AG20443 (cell line): ENCODE data around the gene ALPL.

Experiments
- DNase-seq: peaks from one replicate; pipeline ENCODE4 v3.0.0; 2012; ENCODE audit warnings: low spot score, mixed read lengths

The ALPL gene

DNA sequence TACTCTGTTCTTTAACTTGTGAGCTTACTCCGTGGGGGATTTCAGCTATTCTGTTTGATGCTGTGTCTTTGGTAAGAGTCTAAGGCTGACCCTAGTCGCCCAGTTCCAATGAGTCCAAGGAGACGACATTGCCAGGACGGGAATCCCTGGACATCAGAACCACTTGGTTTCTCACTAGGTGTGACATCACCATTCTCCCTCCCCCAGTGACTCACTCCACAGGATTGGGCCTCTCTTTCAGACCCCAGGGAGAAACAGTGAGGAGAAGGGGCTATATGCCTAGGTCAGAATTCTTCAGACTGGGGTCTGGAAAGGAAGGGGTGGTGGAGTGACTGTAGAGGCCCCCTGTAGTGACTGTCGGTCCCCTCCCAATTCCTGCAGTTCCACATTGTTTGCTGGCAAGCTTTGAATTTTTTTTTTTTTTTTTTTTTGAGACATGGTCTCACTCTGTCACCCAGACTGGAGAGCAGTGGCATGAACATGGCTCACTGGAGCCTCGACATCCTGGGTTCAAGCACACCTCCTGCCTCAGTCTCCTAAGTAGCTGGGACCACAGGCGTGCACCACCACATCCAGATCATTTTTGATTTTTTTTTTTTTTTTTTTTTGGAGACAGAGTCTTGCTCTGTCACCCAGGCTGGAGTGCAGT is 21.3 kb downstream of the ALPL start:
- DNase-seq, result no peak

DNA sequence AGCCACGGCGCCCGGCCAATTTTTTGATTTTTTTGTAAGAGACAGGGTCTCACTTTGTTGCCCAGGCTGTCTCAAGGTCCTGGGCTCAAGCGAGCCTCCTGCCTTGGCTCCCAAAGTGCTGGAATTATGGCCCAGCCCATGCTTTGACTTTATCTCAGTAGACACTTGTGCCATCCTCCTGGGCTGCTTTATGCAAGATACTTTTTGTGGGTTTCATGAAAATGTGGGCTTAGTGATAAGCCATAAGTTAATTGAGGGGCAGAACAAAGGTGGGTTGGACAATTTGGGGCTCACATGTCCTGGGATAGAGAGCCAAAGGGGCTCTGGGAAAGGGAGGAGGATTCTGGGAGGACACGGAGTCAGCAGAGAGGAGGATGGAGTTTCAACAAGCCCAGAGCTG is 22.0 kb downstream of the ALPL start:
- no peak for DNase-seq

DNA sequence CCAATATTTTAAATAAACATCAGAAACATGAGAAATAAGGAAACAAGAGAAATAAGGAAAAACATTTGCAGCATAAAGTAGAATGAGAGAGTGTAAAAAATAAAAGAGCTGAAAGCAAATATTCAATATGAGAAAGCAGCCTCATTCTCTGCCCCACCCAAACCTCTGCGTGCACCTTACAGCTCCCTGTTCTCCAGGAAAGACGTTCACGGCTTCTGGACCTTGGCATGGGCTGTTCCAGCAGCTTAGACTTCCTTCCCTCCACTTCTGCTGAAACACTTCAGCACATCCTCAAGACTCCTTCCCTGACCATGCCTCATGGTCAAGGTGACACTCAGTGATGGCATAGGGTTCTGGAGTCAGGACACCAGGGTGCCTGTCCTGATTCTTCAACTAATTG is 23.3 kb downstream of the ALPL start:
- no peak for DNase-seq

DNA sequence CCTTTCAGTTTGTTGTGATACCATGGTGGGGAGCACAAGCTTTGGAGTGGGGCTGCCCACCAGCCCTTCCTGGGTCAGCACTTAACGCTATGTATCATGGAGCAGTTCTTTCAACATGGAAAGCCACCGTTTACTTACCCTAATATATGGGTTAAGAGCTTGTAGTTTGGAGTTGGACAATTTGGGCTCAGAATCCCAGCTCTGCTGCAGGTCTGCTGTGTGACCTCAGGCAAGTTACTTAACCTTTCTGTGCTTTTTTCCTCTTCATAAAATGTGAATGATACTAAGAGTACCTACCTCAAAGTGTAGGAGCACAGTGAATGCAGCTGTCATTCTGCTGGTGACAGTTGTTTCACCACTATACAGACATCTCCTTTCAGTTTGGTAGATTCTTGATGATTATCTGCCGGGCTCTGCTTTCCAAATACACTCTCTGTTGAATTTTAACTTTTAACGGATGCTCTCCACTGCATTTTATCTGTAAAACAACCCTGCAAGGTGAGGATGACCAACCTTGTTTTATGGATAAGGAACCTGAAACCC is 23.8 kb downstream of the ALPL start:
- DNase-seq, result no peak

DNA sequence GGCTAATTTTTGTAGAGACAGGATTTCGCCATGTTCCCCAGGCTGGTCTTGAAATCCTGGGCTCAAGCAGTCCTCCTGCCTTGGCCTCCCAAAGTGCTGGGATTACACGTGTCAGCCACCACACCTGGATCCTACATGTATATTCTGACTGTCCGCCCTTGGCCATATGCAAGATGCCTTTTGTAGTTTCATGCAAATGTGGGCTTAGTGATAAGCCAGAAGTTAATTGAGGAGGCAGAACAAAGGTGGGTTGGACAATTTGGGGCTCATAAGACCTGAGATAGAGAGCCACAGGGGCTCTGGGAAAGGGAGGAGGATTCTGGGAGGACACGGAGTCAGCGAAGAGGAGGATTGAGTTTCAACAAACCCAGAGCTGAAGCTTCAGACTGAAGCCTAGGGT is 24.9 kb downstream of the ALPL start:
- no peak for DNase-seq

DNA sequence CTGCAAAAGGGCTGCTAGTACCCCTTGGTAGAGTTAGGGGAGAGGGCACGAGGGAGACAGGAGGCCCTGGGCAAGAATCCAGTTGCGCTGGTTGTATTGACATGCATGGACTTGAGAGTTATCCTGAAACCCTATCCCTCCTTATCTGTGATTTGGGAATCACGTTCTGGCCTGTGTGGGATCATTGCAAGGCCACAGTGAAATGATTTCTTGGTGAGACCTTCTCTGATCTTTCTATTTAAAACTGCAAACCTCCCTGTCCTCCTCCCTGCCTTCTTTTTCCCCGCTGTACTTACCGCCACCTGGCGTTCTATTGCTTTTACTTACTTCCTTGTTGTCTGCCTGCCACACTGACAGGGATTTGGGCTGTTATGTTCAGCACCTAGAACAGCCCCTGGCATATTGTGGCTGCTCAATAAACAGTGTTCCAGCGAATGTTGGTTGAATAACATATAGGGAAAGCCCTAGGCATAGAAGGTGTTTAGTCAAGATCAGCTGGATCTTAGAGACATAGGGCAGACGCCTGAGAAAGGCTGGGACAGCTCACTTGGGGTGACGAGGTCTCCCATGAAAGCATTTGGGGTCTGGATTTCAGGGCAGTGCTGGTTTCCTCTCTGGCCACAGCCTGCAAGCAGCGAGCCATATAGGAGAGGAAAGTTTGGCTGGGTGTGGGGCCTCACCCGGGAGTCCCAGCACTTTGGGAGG is 25.6 kb downstream of the ALPL start:
- DNase-seq, result peak; percentile 60

DNA sequence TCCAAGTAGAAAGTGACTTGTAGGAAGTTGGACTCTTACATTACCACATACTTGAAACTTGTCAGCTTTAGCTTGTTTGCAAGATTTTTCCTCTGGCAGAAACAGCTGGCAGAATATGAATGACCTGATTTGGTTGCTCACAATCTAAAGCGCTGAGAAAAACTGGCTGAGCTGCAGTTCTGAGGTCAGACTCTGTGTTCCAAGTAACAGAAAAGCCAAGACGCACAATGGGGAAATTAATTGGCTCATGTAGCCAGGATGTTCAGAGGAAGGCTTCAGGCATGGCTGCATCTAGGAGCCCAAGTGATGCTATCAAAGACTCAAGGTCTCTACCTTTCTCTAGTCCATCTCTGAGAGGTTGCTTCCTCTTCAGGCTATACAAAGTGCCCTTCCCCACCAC is 27.0 kb downstream of the ALPL start:
- no peak for DNase-seq

DNA sequence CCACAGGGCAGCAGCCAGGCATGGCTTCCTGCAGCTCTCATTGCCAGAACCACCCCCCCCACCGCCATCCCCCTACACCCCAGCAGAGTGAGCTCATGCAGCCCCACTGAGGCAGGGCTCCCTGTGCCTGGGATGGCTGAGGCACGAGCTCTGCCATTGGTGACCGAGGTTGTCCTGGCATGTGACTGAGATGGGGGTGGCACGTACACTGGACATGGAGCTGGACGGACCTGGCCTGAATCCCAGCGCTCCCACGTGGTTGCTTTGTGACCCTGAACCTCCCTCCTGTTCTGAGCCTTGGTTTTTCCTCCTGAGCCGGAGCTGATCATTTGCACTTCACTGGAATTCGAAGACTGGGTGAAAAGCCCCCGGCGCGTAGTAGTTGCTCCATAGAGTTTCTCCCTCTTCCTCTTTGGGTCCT is 28.3 kb downstream of the ALPL start:
- DNase-seq, result no peak

DNA sequence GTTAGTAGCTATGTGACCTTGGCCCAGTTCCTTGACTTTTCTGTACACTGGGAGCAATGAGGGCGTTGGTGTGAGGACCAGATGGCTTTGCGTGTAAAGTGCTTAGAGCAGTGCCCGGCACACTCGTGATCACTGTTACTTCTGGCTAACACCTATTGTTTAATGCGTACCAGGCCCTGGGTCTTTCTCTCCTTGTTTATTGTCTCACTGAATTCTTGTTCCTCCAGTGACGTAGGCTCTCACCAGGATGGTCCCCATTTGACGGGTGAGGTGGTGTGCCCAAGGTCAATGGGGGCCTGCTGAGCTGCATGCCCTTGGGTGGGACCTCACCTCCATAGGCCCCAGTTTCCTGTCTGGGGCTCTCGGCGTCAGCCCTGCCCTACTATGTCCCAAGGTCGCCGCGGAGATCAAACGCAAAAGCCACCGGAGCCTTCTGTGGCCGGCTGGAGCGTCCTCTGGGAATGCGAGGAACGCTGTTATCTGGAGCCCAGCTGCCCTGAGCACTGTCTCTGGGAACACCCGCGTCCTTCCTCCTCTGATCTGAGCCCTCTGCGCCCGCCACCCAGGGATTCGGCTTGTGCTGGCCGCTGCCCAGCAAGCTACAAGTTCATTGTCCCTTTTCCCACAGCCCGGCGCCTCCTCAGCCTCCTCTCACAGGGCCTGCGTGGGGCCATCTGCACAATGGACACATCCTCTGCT is 28.9 kb downstream of the ALPL start:
- no peak for DNase-seq

DNA sequence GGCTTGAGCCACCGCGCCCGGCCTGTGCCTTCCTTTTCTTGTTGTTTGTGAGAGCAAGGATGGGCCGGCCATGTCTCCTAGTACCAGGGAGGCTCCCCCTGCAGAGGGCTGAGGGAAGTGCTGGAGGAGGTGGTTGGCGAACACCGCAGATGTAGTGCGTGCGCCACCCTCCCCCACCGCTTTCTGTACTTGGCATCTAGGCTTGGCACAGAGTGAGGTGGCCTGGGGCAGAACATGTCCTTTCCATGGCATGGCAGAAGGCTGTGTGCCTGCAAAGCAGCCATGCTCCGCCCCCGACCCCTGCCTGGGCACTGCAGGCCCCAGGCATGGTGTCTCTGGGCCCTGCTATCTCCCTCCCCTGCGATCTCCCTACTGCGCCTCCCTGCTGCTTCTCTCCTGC is 30.7 kb downstream of the ALPL start:
- DNase-seq, result no peak

DNA sequence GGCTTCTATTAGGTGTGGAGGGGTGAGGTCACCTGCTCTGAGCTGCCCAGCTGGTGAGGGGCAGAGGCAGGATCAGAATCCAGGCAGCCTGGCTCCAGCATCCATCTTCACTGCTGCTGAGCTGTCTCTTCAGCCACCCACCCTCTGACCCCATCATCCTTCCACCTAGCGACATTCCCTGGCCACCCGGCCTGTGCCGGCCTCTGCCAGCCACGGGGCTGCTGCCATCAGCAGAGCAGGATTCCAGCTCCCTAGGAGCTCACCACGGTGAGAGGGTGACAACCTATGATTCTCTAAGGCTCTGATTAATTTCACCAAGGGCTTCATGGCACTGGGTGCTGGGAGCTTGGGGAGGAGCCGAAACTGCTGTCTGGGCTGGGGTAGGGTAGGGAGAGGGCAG is 32.1 kb downstream of the ALPL start:
- no peak for DNase-seq

DNA sequence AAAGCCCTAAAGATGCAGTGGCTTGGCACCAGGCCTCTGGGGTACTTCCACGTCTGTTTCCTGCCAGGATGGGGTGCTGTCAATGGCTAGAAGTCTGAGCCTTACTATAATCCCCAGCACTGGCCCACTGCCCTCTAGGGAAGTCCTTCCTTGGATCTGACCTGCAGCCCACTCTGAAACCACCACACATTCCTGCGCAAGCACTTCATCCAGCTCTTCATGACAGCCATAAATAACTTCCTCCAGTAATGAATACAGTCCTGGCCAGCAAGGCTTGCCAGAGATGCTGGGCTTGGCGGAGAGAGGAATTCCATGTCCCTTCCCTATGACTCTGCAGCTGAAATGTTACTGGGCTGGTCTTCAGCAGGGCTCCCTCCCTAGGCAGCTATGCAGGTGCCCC is 32.6 kb downstream of the ALPL start:
- peak; percentile 91 for DNase-seq

DNA sequence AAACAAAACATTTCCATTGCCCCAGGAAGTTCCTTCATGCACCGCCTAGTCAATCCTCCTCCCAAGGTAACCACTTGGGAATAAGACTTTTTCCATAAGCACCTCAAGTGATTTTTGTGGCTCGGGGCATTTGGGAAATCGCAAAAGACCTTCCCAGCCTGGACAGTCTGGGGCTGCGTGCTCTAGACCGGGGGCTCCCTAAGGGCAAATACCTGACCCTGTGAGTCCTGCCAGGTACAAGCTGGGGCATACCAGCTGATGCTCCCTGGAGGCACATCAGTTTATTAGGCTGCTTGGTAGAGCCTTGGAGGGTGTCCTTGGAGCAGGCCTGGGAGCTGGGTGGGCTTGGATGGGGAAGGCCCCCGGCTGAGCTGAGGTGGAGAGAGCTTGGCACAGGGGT is 34.4 kb downstream of the ALPL start:
- DNase-seq, result no peak

DNA sequence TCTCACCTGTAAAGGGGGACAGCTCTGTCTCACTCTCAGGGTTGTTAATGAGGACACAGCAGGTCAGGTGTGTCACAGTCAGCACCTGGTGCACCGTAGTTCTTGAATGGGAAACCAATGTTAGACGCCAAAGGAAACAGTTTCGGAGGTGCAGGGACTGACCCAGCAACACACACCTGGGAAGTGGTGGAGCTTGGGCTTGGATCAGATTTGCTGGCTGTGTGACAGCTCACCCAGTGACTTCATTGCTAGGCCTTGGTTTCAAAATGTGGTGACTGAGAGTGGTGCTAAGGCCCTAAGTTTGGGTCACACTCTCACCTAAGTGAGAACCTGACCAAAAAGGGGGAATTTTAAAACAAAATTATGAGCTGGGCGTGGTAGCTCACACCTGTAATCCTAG is 34.9 kb downstream of the ALPL start:
- DNase-seq, result no peak

DNA sequence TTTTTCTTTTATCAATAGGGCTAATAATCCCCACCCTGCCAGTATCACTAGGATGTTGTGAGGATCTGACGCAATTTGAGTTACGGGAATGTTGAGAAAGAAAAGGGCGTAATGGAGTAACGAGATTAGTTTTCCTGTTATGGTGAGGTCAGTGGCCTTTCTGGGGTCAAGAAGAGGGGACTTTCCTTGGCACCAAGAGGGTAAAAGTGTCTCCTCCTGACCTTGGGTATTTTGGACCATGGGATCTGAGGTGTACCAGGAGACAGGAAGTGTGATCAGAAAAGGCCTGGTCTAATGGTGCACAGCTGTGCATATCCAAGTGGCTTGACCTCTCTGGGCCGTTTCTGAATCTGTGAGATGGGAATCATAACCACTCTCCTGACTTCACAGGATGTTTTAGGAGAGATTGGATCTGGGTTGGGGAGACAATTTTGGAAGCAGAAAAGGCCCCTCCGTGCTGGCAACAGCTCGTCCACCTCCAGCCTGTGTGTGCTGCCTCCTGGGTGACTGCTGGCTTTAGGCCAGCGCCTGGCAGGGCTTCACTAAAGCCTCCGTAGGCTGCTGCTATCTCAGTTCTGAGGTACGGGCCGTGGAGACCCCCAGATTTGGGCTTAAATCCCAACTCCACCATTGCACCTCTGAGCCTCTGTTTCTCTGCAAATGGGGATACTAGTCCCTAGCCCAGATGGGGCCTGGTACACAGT is 37.1 kb downstream of the ALPL start:
- no peak for DNase-seq

DNA sequence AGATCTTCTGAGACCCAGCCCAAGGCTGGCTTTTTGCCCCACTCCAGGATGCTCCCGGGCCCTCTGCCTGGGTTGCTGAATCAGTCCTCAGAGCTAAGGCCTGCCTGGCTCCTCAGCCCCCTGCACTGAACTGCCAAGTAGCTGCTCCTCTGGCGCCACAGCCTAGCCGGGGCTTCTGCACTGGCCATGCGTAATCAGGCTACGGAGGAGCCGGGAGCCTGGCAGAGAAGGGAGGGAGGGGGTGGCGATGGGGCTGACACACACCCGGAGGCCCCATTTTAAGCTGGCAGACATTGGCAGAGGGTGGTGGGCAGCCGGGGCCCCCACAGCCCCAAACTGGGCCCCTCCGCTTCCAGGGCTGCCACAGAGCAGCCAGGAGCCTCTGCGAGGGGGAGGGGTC is 38.7 kb downstream of the ALPL start:
- DNase-seq, result no peak

DNA sequence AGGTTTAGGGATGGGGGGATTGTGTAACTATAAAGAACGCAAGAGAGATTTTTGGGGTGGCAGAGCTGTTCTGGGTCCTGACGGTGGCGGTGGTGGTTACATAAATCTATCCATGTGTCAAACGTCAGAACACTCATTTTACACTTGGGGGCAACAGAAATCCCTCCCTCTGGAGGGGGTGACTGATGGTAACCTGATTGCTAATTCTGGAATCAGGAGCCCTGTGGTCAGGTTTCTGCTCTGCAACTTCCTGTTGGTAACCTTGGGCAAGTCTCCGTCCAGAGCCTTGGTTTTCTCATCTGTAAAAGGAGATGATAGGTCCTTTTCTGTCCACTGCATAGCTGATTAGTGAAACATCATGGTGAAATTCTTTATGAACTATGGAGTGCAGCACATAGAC is 40.9 kb downstream of the ALPL start:
- no peak for DNase-seq

DNA sequence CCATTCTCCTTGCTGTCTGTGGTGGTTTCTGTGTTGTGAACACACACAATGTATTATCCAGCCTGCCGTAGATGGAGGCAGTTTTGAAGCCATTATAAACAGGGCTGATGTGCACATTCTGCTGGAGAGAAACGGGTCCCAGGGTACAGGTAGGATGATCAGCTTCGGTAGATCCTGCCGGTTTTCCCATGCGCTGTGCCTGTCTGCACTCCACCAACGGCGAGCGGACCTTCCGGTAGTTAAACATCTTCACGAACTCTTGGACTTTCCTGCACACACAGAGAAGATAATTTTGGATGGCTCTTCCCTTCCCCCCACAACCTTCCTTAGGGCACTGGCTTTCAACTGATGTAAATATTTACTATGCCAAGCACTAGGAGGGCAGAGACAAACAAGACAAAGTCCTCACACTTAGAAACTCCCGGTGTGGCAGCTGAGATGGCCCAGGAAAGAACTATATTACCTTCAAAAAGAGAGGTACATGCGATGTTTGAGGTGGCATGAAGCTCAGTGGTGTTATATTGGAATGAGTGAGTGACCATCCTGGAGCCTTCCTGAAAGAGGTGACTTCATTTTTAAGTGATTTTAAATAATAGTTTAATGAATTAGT is 41.7 kb downstream of the ALPL start:
- DNase-seq, result no peak

DNA sequence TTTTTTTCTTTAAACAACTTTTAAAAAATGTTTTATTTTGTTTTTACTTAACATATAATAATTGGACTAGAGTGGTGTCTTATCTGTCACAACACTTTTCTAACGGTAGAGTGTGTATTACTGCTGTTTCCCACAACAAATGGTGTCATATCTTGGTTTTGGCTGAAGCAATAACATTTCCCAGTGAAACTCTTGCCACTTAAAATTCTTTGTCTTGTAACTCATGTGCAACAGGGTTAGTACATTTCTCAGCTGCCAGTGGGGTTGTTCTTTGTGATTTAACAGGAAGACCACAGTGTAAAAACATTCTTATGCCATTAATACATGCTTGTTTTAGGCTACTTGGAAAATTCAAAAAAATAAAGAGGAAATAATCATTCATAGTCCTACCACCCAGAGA is 43.5 kb downstream of the ALPL start:
- DNase-seq, result peak; percentile 84

DNA sequence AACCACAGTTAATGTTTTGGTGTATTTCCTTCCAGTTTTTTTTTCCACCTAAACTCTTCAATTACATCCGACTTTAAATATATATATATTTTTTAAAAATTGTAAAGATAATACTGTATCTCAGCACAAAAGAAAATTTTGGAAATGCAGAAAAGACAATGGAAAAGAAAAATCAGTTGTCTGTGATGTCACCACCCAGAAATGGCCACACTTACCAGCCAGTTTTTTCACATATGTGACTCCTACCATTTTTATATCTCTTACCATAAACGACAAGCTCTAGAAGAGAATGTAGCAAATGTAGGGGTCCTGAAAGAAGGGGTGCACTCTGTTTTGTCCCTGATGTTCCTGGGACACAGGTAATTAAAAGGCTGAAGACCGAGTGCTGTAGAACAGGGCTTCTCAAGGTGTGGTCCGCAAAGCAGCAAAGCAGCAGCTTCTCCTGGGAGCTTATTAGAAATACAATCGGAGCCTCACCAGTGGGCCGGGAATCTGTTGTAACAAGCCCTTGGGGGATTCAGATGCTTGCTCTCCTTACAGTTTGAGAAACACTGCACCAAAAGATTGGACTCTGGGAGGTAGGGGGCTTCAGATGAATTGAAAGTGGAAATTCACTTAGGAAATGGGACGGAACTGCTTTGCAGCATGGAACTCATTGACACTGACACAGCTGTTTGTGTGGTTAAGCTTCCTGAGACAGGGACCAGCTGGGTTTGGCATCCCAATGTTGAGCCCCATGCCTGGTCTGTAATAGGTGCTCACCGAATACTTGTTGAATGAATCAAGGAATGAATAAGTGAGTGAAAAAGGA is 44.1 kb downstream of the ALPL start:
- DNase-seq, result peak; percentile 48
